HEK293 (cell line): ENCODE measurements around the gene MAP3K7CL.

Source experiments
- CTCF ChIP-seq: fragments of 450-650 bp; formaldehyde crosslinking; IDR thresholded peaks from 2 replicates; pipeline ENCODE4 v1.5.1; 2016; ENCODE audit warnings: missing biosample characterization, missing genetic modification characterization
- MZF1 ChIP-seq: fragments of 450-650 bp; formaldehyde crosslinking; IDR thresholded peaks from 2 replicates; pipeline ENCODE4 v1.5.1; 2017; ENCODE audit warnings: missing biosample characterization, missing genetic modification characterization, borderline replicate concordance
- ZNF23 ChIP-seq: fragments of 450-650 bp; formaldehyde crosslinking; IDR thresholded peaks from 2 replicates; pipeline ENCODE4 v1.5.1; 2016; ENCODE audit warnings: missing biosample characterization, missing genetic modification characterization, borderline replicate concordance
- ZNF274 ChIP-seq, 2 experiments: fragments of 200-500 bp in 1 of 2; fragments of 450-650 bp in 1 of 2; sonication (Bioruptor generic) in 1 of 2; formaldehyde crosslinking in 1 of 2; IDR thresholded peaks; 2 replicates each; pipeline versions ENCODE4 v1.5.1 to v1.6.1; 2014 to 2016; ENCODE audit warnings: borderline replicate concordance in 1 of 2, inconsistent platforms in 1 of 2, low read length in 1 of 2, missing biosample characterization in 1 of 2, missing genetic modification characterization in 1 of 2
- ZNF292 ChIP-seq: fragments of 450-650 bp; formaldehyde crosslinking; IDR thresholded peaks from 2 replicates; pipeline ENCODE4 v1.5.1; 2016; ENCODE audit warnings: low read depth, missing biosample characterization, missing genetic modification characterization, borderline replicate concordance
- ZNF362 ChIP-seq: fragments of 450-650 bp; formaldehyde crosslinking; IDR thresholded peaks from 2 replicates; pipeline ENCODE4 v1.5.1; 2016; ENCODE audit warnings: missing biosample characterization, missing genetic modification characterization
- ZNF530 ChIP-seq: fragments of 450-650 bp; formaldehyde crosslinking; IDR thresholded peaks from 2 replicates; pipeline ENCODE4 v1.5.1; 2016; ENCODE audit warnings: low read depth, missing biosample characterization, missing genetic modification characterization

GRCh38 chr21:29157080-29157479 lies 26.6 kb downstream of the MAP3K7CL start:
- TF ChIP-seq ZNF23 (tag by site-specific recombination) (no peak), CTCF (tag by site-specific recombination) (no peak), ZNF292 (tag by site-specific recombination) (no peak), ZNF362 (tag by site-specific recombination) (no peak), ZNF530 (tag by site-specific recombination) (no peak), MZF1 (tag by site-specific recombination) (no peak), ZNF274 (IDR thresholded peaks at IDR 0.05; ENCODE audit: low read length) (no peak), ZNF274 (tag by site-specific recombination; IDR thresholded peaks at IDR 0.05; ENCODE audit: borderline replicate concordance) (no peak)
